Measurements from ENCODE around the gene ZFPM1. TPM values are rescaled to one million over a fixed set of nuclear protein-coding genes. Genes with fewer than 3 reads are reported as not detected.

ZFPM1 gene
- total RNA-seq, 1 donor from 2014 or later, result 6.8 TPM

- TF ChIP-seq CTCF (IDR thresholded peaks at IDR 0.05; ENCODE audit: unreplicated experiment), result no peak
- Mint-ChIP-seq H3K36me3 (ENCODE audit: low read depth, unreplicated experiment) (peaks cover 8% of the 10 kb centered on the region), H3K27me3 (ENCODE audit: unreplicated experiment) (peaks cover 10% of the 10 kb centered on the region), H3K4me3 (ENCODE audit: unreplicated experiment) (no peak overlapping the region), H3K4me1 (ENCODE audit: unreplicated experiment) (peaks cover 8% of the 10 kb centered on the region), H3K9me3 (ENCODE audit: unreplicated experiment) (no peaks in the 10 kb centered on the region), H3K27ac (ENCODE audit: unreplicated experiment) (no peak overlapping the region)
- DNase-seq (ENCODE audit: low spot score), result no peak
These were observed 73.2 kb downstream of the ZFPM1 start for GRCh38 chr16:88526008-88526905.

GRCh38 chr16:88526906-88527185, 73.8 kb downstream of the ZFPM1 start:
- Mint-ChIP-seq H3K27ac (ENCODE audit: unreplicated experiment) (no peak overlapping the region), H3K4me3 (ENCODE audit: unreplicated experiment) (no peak overlapping the region), H3K36me3 (ENCODE audit: low read depth, unreplicated experiment) (peaks cover 8% of the 10 kb centered on the region), H3K4me1 (ENCODE audit: unreplicated experiment) (peaks cover 8% of the 10 kb centered on the region), H3K9me3 (ENCODE audit: unreplicated experiment) (no peaks in the 10 kb centered on the region), H3K27me3 (ENCODE audit: unreplicated experiment) (peaks cover 13% of the 10 kb centered on the region)
- TF ChIP-seq CTCF (IDR thresholded peaks at IDR 0.05; ENCODE audit: unreplicated experiment), result no peak
- DNase-seq (ENCODE audit: low spot score), result no peak

GRCh38 chr16:88527186-88527936, 74.3 kb downstream of the ZFPM1 start:
- H3K4me3 Mint-ChIP-seq (ENCODE audit: unreplicated experiment), result no peak overlapping the region

GRCh38 chr16:88527937-88528743, 75.1 kb downstream of the ZFPM1 start:
- peaks cover 10% of the 10 kb centered on the region for H3K27me3 Mint-ChIP-seq (ENCODE audit: unreplicated experiment)
- peaks cover 8% of the 10 kb centered on the region for H3K4me1 Mint-ChIP-seq (ENCODE audit: unreplicated experiment)
- H3K4me3 Mint-ChIP-seq (ENCODE audit: unreplicated experiment), result no peak overlapping the region
- no peak overlapping the region for H3K27ac Mint-ChIP-seq (ENCODE audit: unreplicated experiment)
- no peaks in the 10 kb centered on the region for H3K9me3 Mint-ChIP-seq (ENCODE audit: unreplicated experiment)
- TF ChIP-seq CTCF (IDR thresholded peaks at IDR 0.05; ENCODE audit: unreplicated experiment), result no peak
- peaks cover 8% of the 10 kb centered on the region for H3K36me3 Mint-ChIP-seq (ENCODE audit: low read depth, unreplicated experiment)
- DNase-seq (ENCODE audit: low spot score), result no peak

More at GRCh38 chr16:88527186-88527936, 74.3 kb downstream of the ZFPM1 start:
- peaks cover 8% of the 10 kb centered on the region for H3K36me3 Mint-ChIP-seq (ENCODE audit: low read depth, unreplicated experiment)
- DNase-seq (ENCODE audit: low spot score), result peak; percentile 85
- H3K9me3 Mint-ChIP-seq (ENCODE audit: unreplicated experiment), result no peaks in the 10 kb centered on the region
- peaks cover 8% of the 10 kb centered on the region for H3K4me1 Mint-ChIP-seq (ENCODE audit: unreplicated experiment)
- TF ChIP-seq CTCF (IDR thresholded peaks at IDR 0.05; ENCODE audit: unreplicated experiment), result peak; percentile 72
- peaks cover 12% of the 10 kb centered on the region for H3K27me3 Mint-ChIP-seq (ENCODE audit: unreplicated experiment)
- no peak overlapping the region for H3K27ac Mint-ChIP-seq (ENCODE audit: unreplicated experiment)
